Ovary (tissue), 3 donors: Measurements from ENCODE around the gene CDH11.

ENCODE experiments used
- POLR2A ChIP-seq: fragments of 450-650 bp; IDR thresholded peaks from one replicate; pipeline ENCODE4 v1.6.1; 2017; ENCODE audit warnings: antibody characterized with exemption, mild to moderate bottlenecking, moderate library complexity
- TF ChIP-seq, protein P1 (sequence below), 3 donors: fragments of 450-650 bp in 2 of 3; fragments of 200-600 bp in 1 of 3; IDR thresholded peaks; one replicate each; pipeline versions ENCODE4 v1.5.1 to v1.8.0; 2016 to 2022; ENCODE audit warnings: antibody characterized with exemption in 3 of 3, mild to moderate bottlenecking in 1 of 3
- donor health status: DM: no; HTN: no; CAD: no.

DNA sequence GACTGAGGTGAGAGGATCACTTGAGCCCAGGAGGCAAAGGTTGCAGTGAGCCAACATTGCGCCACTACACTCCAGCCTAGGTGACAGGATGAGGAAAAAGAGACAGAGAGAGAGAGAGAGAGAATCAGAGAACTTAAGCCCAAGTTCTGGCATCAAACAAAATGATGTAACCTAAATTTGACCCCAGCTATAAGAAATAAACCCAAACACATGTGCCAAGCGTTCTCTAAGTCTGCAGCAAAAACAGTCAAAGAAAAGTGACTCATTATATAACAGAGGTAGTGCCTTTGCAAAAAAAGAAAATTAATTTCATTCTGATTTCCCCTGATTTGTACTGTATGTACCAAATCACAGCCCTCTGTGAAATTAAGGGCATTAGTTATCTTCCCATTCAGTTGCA is 89.5 kb downstream of the CDH11 start:
- no peak for TF ChIP-seq POLR2A
- TF ChIP-seq, protein P1, sequence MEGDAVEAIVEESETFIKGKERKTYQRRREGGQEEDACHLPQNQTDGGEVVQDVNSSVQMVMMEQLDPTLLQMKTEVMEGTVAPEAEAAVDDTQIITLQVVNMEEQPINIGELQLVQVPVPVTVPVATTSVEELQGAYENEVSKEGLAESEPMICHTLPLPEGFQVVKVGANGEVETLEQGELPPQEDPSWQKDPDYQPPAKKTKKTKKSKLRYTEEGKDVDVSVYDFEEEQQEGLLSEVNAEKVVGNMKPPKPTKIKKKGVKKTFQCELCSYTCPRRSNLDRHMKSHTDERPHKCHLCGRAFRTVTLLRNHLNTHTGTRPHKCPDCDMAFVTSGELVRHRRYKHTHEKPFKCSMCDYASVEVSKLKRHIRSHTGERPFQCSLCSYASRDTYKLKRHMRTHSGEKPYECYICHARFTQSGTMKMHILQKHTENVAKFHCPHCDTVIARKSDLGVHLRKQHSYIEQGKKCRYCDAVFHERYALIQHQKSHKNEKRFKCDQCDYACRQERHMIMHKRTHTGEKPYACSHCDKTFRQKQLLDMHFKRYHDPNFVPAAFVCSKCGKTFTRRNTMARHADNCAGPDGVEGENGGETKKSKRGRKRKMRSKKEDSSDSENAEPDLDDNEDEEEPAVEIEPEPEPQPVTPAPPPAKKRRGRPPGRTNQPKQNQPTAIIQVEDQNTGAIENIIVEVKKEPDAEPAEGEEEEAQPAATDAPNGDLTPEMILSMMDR (IDR thresholded peaks at IDR 0.05), result no peak
